GM19351 (cell line): ENCODE results near the gene SHROOM1.
A peak's percentile ranks its signal among the peaks of the same experiment; 100 is the strongest.

Experiments used
- ATAC-seq: cut with Tn5 transposase; IDR thresholded peaks from one replicate; pipeline ENCODE4 v1.9.1; 2021; ENCODE audit warnings: mild to moderate bottlenecking, moderate library complexity; ENCODE audit not compliant: unreplicated experiment

SHROOM1 gene

GRCh38 chr5:132826424-132827082 is 3.9 kb downstream of the SHROOM1 start:
- no peak for ATAC-seq

- no peak for ATAC-seq
Observed at GRCh38 chr5:132825834-132826391, 4.5 kb downstream of the SHROOM1 start.

GRCh38 chr5:132825033-132825833 is 5.2 kb downstream of the SHROOM1 start:
- ATAC-seq = no peak

GRCh38 chr5:132824426-132824825 is 6.0 kb downstream of the SHROOM1 start:
- no peak for ATAC-seq

GRCh38 chr5:132823481-132824050 is 6.9 kb downstream of the SHROOM1 start:
- no peak for ATAC-seq

- ATAC-seq = no peak
Observed at GRCh38 chr5:132822650-132823480, 7.6 kb downstream of the SHROOM1 start.

GRCh38 chr5:132821791-132822190 is 8.7 kb downstream of the SHROOM1 start:
- ATAC-seq = no peak

- no peak for ATAC-seq
Observed at GRCh38 chr5:132821350-132821749, 9.1 kb downstream of the SHROOM1 start.

- ATAC-seq = peak; percentile 88
Observed at GRCh38 chr5:132820162-132820754, 10.2 kb downstream of the SHROOM1 start.

- no peak for ATAC-seq
Observed at GRCh38 chr5:132819468-132819867, 11.0 kb downstream of the SHROOM1 start.

GRCh38 chr5:132817011-132817410 is 13.4 kb downstream of the SHROOM1 start:
- ATAC-seq = no peak

GRCh38 chr5:132816554-132816953 is 13.9 kb downstream of the SHROOM1 start:
- ATAC-seq = no peak

GRCh38 chr5:132816083-132816482 is 14.4 kb downstream of the SHROOM1 start:
- ATAC-seq = no peak

- no peak for ATAC-seq
Observed at GRCh38 chr5:132815454-132815853, 15.0 kb downstream of the SHROOM1 start.

- no peak for ATAC-seq
Observed at GRCh38 chr5:132814503-132815294, 15.7 kb downstream of the SHROOM1 start.

- ATAC-seq = no peak
Observed at GRCh38 chr5:132813599-132814502, 16.6 kb downstream of the SHROOM1 start.

- no peak for ATAC-seq
Observed at GRCh38 chr5:132812781-132813598, 17.5 kb downstream of the SHROOM1 start, which contains the start of gene SOWAHA. Gene SOWAHA (plus strand): TSS chr5:132813302. CDS start chr5:132813622, 320 bp downstream.
